ENCODE results near the gene AMFR. TPM values are rescaled to one million over a fixed set of nuclear protein-coding genes. Genes with fewer than 3 reads are reported as not detected.
"Not testable (repeated sequence)": the region's sequence is repeated elsewhere in the genome, so short reads cannot be mapped to it uniquely, and the experiment has no call there.

The AMFR gene
- total RNA-seq, 1 donor from 2014 or later: 124 TPM

DNA sequence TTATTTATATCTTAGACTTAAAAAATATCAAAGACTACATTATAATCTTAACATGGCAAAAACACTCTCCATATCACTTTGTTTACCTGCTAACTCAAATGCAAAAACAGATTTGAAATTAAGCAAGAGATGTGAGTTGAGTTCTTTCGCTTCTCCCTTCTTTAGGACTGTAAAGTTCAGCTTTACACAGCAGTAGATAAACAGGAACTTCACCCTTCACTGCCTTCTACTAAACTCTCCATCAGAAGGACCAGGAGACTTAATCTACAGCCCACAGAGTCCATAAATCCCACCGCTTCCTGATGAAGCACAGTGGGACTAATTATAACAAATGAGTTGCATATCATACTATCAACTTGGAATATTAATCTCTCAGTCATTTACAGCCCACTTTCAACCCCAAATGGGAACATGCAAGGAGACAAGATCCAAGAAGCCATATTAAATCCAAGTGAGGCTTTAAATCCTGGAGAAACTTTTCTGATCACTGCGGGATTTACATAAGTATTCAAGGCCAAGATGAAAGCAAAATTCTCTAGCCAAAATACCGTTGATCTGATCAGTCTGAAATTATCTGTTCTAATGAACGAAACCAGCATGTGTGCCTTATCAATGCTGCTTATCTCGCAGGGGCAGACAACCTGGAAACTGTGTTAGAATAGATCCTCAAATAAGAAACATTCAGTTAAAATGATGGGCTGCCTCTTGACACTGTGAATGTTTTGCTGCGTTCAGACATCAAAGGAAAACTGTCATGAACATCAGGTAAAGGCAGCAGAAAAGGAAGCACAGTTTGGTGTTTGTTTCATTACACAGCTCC, 1.6 kb downstream of the AMFR start:
- DNase-seq: no peak

DNA sequence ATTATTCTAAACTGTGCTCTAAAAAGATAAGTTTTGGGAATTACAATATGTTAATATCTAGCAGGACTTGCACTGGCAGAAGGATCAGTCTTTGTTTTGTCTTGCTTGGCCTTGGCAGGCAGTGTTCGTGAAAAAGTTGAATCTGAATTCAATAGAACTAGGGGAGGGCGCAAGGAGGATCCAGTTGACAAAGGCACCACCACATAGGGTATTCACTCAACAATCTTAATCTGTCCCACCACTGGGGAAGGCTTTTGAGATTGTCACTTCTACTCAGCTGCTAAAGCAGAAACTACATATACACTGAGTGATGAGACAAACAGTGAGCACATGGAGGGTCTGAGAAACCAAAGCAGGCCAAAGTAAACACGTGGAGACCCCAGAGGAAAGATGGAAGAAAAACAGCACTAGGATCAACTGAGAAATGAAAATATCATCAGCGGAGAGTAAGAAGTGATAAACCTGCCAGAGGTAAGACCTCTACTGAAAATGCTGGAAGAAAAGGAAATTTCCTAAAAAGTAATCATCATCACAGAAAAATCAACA, 2.4 kb downstream of the AMFR start:
- no peak for DNase-seq

DNA sequence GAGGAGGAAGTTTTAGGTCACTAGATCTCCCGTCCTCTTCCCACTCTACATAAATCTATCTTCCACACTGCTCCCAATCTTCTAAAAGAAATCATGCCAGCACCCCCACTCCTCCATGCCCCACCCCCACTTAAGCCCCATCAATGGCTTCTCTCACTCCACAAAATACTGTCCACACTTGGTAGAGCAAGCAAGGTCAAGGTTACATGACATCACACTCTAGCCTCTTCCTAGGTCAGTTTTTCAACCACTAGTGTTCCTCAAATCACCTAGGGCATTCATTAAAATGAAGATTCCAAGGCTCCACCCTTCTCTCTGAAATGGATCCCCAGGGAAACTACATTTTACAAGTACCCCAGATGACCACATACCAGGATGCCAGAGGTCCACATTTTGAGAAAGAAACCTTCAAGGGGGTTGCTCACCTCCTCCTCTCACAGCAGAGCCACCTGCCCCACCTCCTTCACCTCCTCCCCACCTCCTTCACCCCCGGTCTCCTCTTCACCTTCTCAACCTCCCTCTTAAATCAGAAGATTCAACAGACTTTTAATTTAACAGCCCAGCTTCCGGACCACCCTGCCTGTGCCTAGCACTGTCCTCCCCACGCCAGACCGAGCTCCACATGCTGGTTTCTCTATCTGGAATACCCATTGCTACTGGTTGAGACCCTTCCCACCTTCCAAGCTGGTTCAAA, 3.2 kb downstream of the AMFR start:
- no peak for DNase-seq

DNA sequence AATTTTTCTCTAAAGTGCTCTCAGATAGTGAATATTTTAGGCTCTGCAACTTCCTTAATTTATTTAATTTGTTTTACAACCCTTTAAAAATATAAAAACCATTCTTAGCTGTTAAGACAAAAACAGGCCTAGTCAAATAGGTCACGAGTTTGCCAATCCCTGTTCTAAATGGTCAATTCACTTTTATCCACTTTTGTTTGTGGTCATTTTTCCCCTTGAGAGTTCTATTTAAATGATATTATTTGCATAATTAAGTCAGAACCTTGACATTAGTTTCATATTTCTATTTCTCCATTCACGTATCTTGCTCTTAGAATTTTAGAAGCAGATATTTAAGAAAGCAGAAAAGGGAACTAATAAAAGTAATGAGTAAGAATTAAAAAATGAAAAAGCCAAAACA, 4.0 kb downstream of the AMFR start:
- no peak for DNase-seq

DNA sequence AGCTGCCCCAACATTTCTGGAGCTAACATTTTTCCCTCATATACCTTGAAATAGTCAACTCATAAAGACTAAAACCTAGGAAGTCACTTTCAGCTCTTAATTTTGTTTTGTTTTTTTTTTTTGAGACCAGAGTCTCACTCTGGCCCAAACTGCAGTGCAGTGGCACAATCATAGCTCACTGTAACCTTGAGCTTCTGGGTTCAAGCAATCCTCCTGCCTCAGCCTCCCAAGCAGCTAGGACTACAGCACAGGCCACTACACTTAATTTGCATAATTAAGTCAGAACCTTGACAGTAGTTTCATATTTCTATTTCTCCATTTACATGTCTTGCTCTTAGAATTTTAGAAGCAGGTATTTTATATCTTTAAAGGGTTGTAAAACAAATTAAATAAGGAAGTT, 4.7 kb downstream of the AMFR start:
- DNase-seq: no peak

DNA sequence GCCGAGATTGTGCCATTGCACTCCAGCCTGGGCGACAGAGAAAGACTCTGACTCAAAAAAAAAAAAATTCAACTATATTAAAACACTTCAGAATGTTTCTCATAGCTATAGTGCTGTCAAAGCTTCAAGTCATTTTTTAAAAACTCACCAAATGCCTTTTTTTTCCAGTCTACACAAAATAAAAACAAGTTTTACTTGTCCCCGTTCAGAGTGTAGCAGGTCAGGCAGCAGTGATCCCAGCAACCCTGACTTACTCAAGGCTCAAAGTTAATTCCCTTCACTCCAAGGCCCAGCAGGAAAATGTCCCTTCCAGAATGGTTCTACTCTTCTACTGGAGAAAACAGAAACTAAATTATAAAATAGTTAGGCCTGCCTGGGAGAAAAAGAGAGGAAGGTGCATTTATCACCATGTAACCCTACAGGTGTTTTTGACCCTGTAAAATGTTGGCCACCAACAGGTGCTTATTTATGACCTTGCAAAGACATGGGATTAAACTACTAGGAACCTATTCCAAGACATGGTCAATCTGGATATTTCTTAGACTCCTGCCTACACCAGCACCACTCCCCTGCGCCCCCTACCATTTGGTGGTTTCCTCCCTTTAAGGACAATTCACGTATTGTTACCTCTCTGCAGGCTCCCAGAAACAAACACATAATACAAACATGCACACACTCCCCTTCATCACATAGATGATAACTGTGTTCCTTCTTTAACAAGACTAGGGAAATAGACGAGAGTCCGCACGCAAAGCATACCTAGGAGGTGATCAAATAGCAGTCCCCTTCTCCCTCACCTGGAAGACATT, 5.4 kb downstream of the AMFR start:
- DNase-seq: no peak

DNA sequence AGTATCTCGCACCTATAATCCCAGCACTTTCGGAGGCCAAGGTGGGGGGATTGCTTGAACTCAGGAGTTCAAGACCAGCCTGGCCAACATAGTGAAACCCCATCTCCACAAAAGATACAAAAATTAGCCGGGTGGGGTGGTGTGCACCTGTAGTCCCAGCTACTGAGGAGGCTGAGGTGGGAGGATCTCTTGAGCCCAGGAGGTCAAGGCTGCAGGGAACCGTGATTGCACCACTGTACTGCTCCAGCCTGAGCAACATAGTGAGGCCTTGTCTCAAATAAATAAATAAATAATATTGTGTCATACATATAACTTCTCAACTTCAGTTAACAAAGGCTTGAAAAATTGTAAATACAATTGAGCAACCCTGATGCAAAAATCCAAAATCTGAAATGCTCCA, 8.2 kb downstream of the AMFR start:
- no peak for DNase-seq

DNA sequence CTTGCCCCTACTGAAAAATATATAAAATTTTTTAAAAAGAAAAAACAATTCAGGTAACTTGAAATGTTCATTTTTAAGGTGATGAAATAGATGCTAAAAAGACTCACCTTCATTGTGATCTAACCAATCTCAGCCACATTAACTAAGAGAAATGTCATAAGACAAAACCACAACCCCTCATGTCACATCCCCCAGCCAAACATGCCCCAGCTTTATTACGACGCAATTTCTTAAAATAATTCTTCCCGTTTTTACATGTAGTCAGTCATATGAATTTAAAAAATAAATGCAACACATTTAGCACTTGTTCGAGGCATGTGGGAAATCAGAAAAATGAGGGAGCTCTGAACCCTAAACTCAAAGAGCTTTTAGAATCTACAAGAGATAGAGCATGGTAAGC, 9.5 kb downstream of the AMFR start:
- no peak for DNase-seq

DNA sequence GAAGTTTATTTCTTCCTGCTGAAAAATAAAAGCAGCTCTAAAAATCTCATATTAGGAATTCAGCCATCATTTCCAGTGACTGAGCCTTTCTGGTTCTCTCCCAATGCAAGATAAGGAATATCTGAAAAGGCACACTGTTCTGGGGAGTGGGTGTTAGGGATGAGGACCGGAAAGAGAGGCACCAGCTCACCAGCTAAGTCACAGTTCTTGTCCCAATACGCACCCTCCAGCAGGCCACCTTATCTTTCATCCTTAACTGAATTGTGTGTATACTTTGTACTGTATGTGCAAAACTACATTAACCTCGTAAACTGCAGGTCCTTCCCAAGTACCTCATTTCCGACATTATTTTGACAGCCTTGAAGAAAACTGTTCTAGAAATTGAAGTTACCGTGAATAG, 11.0 kb downstream of the AMFR start:
- DNase-seq: no peak

DNA sequence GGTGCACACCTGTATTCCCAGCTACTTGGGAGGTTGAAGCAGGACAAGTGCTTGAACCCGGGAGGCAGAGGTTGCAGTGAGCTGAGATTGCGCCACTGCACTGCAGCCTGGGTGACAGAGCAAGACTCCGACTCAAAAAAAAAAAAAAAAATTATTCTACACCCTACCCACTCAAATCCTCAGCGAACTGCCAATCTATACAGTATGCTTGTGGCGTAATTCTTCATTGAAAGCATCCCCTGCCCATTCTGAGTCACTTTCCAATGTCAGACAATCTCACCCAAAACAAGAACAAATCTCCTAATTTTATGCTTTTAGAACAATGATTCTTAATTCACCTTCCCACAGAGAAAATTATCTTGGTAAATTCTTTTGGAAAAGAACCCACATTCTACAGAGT, 12.0 kb downstream of the AMFR start:
- DNase-seq: no peak

DNA sequence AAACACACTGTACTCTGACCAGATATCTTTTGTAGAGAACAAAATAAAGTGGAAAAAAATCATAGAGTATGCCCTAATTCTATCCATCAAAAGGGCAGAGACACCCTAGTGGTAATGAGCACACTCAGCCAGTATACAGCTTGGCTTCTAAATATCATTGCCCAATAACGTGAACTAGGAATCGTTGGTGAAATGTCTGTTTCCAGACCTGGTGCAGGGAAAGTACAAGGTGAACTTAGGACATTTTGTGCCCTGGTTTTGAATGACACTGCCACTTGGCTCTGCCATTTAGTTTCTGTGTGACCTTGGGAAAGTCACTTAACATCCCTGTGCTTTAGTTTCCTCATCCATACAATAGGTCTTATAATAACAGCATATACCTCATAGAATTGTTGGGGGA, 13.7 kb downstream of the AMFR start:
- DNase-seq: no peak

DNA sequence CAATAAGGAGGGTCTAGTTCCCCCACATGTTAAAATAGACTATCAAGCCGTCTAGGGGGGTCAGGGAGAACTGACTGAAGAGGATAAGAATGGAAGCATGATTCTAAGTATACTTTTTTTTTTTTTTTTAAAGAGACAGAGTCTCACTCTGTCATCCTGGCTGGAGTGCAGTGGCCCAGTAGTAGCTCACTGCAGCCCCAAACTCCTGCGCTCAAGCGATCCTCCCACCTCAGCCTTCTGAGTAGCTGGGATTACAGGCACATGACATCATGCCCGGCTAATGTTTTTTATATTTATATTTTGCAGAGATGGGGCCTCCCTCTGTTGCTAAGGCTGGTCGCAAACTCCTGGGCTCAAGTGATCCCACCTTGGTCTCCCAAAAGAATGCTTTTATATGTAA, 14.2 kb downstream of the AMFR start:
- no peak for DNase-seq

DNA sequence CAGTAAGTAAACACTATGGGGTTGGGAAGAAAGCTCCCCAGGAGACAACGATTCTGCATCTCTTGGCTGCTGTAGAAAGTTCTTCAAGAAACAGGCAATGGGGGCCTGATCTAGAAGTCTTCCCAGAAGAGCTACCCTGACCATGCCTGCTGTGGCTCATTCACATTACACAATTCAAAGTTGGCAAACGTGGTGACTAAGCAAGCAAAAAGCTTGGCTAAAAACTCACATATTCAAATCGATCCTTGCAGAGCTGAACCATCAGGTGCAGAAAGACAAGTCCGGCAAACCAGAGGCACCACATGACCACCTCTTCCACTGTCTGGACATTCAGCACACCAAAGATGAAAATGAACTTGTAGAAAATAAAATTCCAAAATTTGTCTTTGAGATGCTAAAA, 16.1 kb downstream of the AMFR start:
- DNase-seq: no peak

DNA sequence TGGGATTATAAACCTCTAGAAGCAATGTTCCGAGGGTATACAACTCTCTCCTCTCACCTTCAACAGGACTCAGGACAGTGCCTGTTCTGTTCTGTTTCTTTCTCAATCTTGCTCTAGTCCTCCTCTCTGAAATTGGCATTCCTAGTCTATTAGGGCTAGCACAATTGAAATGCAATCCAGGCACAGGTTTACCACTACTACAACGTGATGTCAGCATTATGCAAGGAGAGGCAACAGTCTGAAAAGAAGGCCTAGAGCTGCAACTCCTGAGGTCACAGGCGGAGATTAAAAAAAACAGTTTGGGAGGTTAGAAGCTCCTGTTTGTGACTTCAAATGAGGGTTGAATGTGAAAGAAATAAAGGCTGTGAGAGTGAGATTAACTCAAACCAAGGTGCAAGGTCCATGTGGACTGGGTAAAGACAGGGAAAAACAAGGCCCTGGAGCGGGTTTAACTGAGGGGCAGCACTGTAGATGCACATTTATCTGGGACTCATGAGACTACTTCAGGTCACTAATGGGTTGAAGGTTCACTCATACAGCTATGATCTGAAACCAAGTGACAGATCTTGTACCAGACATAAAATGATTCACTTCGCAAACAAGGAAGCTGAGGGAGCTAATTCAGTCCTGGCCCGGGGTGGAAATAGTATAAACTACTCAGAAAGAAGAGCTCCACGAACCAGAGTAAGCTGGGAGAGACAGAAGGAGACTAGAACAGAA, 16.8 kb downstream of the AMFR start:
- no peak for DNase-seq

DNA sequence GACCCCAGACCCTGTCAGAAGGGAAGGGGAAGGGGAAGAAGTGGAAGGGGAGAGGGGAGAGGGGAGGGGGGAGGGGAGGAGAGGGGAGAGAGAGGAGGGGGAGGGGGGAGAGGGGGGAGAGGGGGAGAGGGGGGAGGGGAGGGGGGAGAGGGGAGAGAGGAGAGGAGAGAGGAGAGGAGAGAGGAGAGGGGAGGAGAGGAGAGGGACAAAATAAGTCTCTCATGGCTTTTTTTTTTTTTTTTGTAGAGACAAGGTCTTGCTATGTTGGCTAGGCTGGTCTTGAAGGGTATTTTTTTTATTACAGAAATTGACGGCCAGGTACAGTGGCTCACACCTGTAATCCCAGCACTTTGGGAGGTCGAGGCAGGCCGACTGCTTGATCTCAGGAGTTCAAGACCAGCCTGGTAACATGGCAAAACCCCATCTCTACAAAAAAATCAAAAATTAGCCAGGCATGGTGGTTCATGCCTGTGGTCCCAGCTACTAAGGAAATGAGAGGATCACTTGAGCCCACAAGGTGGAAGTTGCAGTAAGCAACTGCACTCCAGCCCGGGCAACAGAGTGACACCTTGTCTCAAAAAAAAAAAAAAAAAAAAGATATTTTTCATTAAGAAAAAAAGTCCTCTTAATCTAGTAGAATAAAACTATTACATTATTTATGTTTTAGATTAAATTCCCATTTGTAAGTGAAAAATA, 19.2 kb downstream of the AMFR start:
- no peak for DNase-seq

DNA sequence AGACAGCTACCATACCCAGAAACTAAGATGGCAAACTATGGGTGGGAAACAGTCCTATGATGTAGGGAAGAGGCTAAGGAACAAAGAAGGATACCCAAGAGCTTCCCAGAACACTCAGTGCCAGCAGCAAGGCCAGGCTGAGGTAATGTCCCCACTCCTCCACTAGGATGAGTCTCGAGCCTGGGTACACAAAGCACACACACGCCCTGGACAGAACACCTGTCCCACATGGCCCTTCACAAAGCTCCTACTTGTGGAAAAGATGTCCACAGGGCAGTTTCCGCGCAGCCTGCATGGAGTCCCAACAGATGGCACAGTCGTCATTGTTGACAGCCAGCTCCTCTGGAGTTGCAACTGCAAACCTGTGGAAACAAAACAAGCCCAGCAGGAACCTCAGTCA, 23.9 kb downstream of the AMFR start:
- peak; percentile 50 for DNase-seq

DNA sequence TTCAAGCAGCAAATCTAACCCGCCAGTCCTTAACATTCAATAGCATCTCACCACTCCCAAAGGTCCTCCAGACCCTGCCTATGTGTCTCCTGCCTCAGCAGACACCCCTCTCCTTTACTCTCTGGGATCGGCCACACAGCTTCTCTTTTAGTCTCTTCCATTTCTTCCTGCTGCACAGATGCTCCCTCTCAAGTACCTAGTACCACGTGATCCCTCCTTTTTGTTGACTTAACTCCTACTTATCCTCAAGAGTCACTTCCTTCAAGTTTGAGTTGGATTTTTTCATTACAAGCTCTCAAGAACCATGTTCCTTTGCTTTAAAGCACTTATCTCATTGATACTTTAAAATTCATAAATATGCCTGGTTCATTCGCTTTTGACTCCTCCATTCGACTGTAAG, 24.9 kb downstream of the AMFR start:
- peak; percentile 10 for DNase-seq

DNA sequence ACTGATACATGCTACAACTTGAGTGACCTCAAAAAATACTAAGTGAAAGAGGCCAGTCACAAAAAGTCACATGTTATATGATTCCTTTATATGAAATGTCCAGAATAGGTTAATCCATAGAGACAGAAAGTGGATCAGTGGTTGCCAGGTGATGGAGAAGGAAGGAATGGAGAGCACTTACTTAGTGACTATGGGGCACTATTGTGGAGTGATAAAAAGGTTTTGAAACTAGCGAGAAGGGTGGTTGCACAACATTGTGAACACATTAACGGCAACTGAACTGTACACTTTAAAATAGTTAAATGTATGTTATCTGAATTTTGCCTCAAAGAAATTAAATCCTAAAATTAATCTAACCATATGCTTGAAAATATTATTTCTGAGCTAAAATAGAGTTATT, 25.9 kb downstream of the AMFR start:
- no peak for DNase-seq

DNA sequence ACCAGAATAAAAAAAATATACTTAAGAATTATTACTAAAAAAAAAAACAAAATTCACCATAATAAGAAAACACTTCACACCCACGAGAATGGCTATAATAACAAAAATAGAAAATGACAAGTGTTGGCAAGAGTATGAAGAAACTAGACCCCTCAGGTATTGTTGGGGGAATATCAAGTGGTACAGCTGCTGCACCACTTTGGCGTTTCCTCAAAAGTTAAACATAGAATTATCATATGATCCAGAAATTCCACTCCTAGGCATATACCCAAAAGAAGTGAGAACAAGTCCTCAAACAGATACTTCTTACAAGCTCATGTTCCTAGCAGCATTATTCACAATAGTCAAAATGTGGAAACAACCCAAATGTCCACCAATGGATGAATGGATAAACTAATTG, 26.3 kb downstream of the AMFR start:
- peak; percentile 21 for DNase-seq

DNA sequence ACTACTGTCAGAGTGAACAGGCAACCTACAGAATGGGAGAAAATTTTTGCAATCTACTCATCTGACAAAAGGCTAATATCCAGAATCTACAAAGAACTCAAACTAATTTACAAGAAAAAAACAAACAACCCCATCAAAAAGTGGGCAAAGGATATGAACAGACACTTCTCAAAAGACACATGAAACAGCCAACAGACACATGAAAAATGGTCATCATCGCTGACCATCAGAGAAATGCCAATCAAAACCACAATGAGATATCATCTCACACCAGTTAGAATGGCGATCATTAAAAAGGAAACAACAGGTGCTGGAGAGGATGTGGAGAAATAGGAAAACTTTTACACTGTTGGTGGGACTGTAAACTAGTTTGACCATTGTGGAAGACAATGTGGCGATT, 28.6 kb downstream of the AMFR start:
- not testable (repeated sequence) for DNase-seq

DNA sequence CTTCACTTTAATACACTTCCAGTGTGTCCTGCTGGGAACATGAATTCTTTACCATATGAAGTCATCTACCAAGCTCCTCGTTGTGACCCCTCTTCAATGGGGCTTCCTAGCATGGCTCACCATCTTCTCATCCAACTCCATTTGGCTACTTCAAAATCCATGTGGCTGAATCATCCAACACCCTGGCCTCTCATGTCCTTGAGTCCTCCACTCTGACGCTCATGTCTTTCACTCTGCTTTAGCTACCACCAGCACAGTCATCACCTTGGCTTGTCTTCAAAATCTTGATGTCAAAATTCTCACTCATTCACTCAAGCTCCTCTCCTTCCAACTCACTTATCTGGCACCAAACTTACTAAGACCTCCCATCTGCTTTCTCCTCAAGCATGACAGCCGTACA, 35.8 kb downstream of the AMFR start:
- DNase-seq: no peak

DNA sequence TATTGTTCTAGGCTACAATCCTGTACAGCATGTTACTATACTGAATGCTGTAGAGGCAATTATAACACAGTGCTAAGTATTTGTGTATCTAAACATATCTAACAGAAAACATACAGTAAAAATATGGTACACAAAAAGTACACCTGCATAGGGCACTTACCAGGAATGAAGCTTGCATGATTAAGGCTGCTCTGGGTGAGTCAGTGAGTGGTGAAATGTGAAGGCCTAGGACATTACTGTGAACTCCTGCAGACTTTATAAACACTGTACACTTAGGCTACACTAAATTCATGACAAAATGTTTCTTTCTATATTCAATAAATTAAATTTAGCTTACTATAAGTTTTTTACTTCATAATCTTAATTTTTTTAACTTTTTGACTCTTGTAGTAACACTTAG, 37.1 kb downstream of the AMFR start:
- no peak for DNase-seq

Data from tongue (tissue), 2 donors.